HFF-Myc (cell line): ENCODE data around the gene INSC.

Source experiments
- DNase-seq: peaks from one replicate; pipeline ENCODE4 v3.0.0-alpha.2; 2011; ENCODE audit warnings: low read depth; ENCODE audit errors: extremely low read depth
- H3K4me3 ChIP-seq: replicated peaks from 2 replicates; pipeline ENCODE4 v1.5.1; 2011; ENCODE audit warnings: low read depth, mild to moderate bottlenecking, control low read depth, low read length
- TF ChIP-seq, protein P1 (sequence below): IDR thresholded peaks from 2 replicates; pipeline ENCODE4 v1.5.1; 2012; ENCODE audit warnings: mild to moderate bottlenecking, low read depth, low read length, control low read depth; ENCODE audit errors: missing control alignments

INSC gene

GRCh38 chr11:15204711-15205110, 90.0 kb downstream of the INSC start:
- no peak for DNase-seq
- TF ChIP-seq, protein P1, sequence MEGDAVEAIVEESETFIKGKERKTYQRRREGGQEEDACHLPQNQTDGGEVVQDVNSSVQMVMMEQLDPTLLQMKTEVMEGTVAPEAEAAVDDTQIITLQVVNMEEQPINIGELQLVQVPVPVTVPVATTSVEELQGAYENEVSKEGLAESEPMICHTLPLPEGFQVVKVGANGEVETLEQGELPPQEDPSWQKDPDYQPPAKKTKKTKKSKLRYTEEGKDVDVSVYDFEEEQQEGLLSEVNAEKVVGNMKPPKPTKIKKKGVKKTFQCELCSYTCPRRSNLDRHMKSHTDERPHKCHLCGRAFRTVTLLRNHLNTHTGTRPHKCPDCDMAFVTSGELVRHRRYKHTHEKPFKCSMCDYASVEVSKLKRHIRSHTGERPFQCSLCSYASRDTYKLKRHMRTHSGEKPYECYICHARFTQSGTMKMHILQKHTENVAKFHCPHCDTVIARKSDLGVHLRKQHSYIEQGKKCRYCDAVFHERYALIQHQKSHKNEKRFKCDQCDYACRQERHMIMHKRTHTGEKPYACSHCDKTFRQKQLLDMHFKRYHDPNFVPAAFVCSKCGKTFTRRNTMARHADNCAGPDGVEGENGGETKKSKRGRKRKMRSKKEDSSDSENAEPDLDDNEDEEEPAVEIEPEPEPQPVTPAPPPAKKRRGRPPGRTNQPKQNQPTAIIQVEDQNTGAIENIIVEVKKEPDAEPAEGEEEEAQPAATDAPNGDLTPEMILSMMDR = no peak
- H3K4me3 ChIP-seq = no peak overlapping the region

DNA sequence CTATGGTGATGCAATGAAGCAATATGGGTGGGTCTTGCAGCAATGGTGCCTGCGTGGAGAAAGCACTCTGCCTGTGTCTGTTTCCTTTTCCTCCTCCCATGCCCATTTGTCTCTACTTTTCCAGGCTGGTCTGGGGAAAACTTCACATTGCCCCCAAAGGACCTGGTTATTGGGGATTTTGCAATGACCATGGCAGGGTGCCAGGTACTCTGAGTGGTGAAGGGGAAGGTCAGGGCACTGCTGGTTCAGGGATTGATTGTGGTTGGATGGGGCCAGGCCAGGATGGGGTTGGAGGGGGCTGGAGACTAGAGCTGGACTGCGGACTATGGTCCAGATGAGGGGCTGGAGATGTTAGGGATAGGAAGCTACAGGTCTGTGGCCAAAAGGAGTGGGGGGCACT, 92.1 kb downstream of the INSC start:
- H3K4me3 ChIP-seq = no peak overlapping the region
- DNase-seq = no peak
- TF ChIP-seq, protein P1 = no peak

DNA sequence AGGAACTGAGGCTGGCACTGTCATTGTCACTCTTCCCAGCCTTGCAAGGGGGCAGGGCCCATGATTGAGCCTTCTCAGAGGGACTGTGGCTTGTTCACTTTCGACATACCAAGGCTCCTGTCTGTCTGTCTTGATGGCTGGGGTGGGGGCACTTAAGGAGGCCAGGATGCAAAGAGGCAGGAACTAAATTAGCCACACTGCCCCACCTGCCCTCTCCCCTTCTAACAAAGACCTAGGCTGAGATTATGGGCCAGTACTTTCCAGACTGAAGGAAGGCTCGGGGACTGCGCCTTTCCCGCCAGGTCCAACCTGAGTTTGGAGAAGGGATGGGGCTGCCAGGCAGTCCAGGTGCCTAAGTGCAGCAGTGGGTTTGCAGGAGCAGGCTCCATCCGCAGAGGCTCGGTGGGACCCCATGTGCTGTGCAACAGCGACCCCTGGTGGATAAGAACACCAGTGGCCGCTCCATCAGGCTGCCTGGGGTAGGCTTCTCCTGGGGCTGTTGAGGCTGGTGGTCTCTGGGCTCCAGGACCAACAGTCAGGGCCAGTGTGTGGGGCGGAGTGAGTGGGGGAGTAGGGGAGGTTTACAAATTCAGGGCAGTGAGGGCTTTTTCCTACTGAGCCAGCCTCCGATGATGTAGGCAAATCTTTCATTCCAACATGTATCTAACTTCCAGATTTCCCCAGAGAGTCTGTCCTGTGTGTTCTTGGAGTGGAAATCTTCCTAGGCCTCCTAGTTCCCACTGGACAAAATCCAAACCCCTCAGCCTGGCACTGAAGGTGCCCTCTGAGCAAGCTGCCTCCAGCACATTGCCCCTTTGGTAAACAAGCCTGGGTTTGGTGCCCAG, 93.9 kb downstream of the INSC start:
- no peak overlapping the region for H3K4me3 ChIP-seq
- peak; percentile 9 for DNase-seq
- TF ChIP-seq, protein P1 = peak; percentile 83

- DNase-seq = no peak
- TF ChIP-seq, protein P1 = no peak
- no peak overlapping the region for H3K4me3 ChIP-seq
Observed at GRCh38 chr11:15212876-15213275, 98.2 kb downstream of the INSC start.

GRCh38 chr11:15213471-15214231, 98.9 kb downstream of the INSC start:
- no peak for DNase-seq
- TF ChIP-seq, protein P1 = no peak
- no peak overlapping the region for H3K4me3 ChIP-seq

GRCh38 chr11:15215005-15215404, 100.3 kb downstream of the INSC start:
- no peak for DNase-seq
- H3K4me3 ChIP-seq = no peak overlapping the region
- TF ChIP-seq, protein P1 = no peak
